Activated CD4-positive, alpha-beta T cell treated with anti-CD3 and anti-CD28 coated beads, Interleukin-2, Interleukin-4, amounts not matched to agents 100 ng/mL and 50 ng/mL, durations not matched to agents 16 hours and 8 hours (primary cell): ENCODE data around the gene PSMB5.
"Not testable (repeated sequence)": the region's sequence is repeated elsewhere in the genome, so short reads cannot be mapped to it uniquely, and the experiment has no call there.

Experiments
- DNase-seq: peaks from one replicate; pipeline ENCODE4 v3.0.0-alpha.2; 2020; ENCODE audit warnings: low spot score

Gene PSMB5

GRCh38 chr14:23013749-23014054 lies 21.0 kb downstream of the PSMB5 start:
- not testable (repeated sequence) for DNase-seq

- no peak for DNase-seq
Observed at GRCh38 chr14:23013054-23013748, 21.5 kb downstream of the PSMB5 start.

GRCh38 chr14:23009939-23010726 lies 24.6 kb downstream of the PSMB5 start, which contains the start of gene C14orf93:
Gene C14orf93, minus strand, starts transcription at chr14:23010143. Its CDS starts 11,120 bp downstream, at chr14:22999023.
- peak; percentile 83 for DNase-seq

GRCh38 chr14:23009483-23009938 lies 25.2 kb downstream of the PSMB5 start:
- no peak for DNase-seq

GRCh38 chr14:23008831-23009230 lies 25.9 kb downstream of the PSMB5 start:
- no peak for DNase-seq

GRCh38 chr14:23006544-23007419 lies 27.9 kb downstream of the PSMB5 start:
- peak; percentile 99 for DNase-seq

- DNase-seq, result no peak
Observed at GRCh38 chr14:23006188-23006534, 28.5 kb downstream of the PSMB5 start.

- DNase-seq, result no peak
Observed at GRCh38 chr14:23005451-23006187, 29.1 kb downstream of the PSMB5 start.

- not testable (repeated sequence) for DNase-seq
Observed at GRCh38 chr14:23004274-23004673, 30.4 kb downstream of the PSMB5 start.

GRCh38 chr14:23002592-23002991 lies 32.1 kb downstream of the PSMB5 start:
- no peak for DNase-seq

GRCh38 chr14:23000860-23001259 lies 33.8 kb downstream of the PSMB5 start:
- DNase-seq, result no peak

GRCh38 chr14:22998329-22999012 lies 36.2 kb downstream of the PSMB5 start:
- DNase-seq, result no peak

GRCh38 chr14:22997676-22998323 lies 36.9 kb downstream of the PSMB5 start:
- DNase-seq, result no peak

GRCh38 chr14:22996768-22997654 lies 37.7 kb downstream of the PSMB5 start:
- DNase-seq, result no peak

GRCh38 chr14:22995889-22996625 lies 38.6 kb downstream of the PSMB5 start:
- DNase-seq, result no peak

- DNase-seq, result peak; percentile 11
Observed at GRCh38 chr14:22994762-22995275, 39.9 kb downstream of the PSMB5 start.

- DNase-seq, result no peak
Observed at GRCh38 chr14:22993517-22993916, 41.2 kb downstream of the PSMB5 start.

- no peak for DNase-seq
Observed at GRCh38 chr14:22991852-22992251, 42.8 kb downstream of the PSMB5 start.

- DNase-seq, result no peak
Observed at GRCh38 chr14:22987291-22987690, 47.4 kb downstream of the PSMB5 start.
